Tibial nerve (tissue), 4 donors: Measurements from ENCODE around the gene GBA2. TPM values are rescaled to one million over a fixed set of nuclear protein-coding genes. Genes with fewer than 3 reads are reported as not detected.
A peak's percentile ranks its signal among the peaks of the same experiment; 100 is the strongest.

Experiments
- DNase-seq, 2 donors: peaks; one replicate each; pipeline ENCODE4 v3.0.0-alpha.2; 2019; ENCODE audit warnings: low spot score in 2 of 2
- H3K27ac ChIP-seq, 4 donors: fragments of 200-600 bp; sonication (generic) in 3 of 4; one replicate each; pipeline ENCODE4 v1.5.1; 2017 to 2019; ENCODE audit warnings: mild to moderate bottlenecking in 1 of 4
- H3K27me3 ChIP-seq, 2 donors: fragments of 200-600 bp; sonication (generic) in 1 of 2; one replicate each; pipeline versions ENCODE4 v1.5.1 to v1.6.0; 2017 to 2019
- H3K36me3 ChIP-seq, 3 donors: fragments of 200-600 bp; sonication (generic); one replicate each; pipeline ENCODE4 v1.5.1; 2018 to 2019
- H3K4me1 ChIP-seq, 4 donors: fragments of 200-600 bp; sonication (generic) in 3 of 4; one replicate each; pipeline ENCODE4 v1.5.1; 2017 to 2019
- H3K4me3 ChIP-seq, 4 donors: fragments of 200-600 bp; sonication (generic) in 3 of 4; one replicate each; pipeline ENCODE4 v1.5.1; 2017 to 2019; ENCODE audit warnings: mild to moderate bottlenecking in 1 of 4, moderate library complexity in 1 of 4
- H3K9me3 ChIP-seq, 4 donors: fragments of 200-600 bp; sonication (generic) in 3 of 4; one replicate each; pipeline ENCODE4 v1.5.1; 2017 to 2019
- CTCF ChIP-seq, 5 experiments: fragments of 200-600 bp in 3 of 5; fragments of 450-650 bp in 2 of 5; sonication (generic) in 3 of 5; IDR thresholded peaks; one replicate each; pipeline ENCODE4 v1.5.1; 2016 to 2019; ENCODE audit warnings: antibody characterized with exemption in 5 of 5, mild to moderate bottlenecking in 3 of 5, moderate library complexity in 2 of 5
- EP300 ChIP-seq, 2 donors: sonication (generic); formaldehyde crosslinking; IDR thresholded peaks; one replicate each; pipeline ENCODE4 v1.6.1; 2017; ENCODE audit warnings: antibody characterized with exemption in 2 of 2, mild to moderate bottlenecking in 1 of 2
- POLR2A ChIP-seq, 2 donors: fragments of 450-650 bp; IDR thresholded peaks; one replicate each; pipeline ENCODE4 v1.6.1; 2017; ENCODE audit warnings: antibody characterized with exemption in 2 of 2, mild to moderate bottlenecking in 2 of 2, moderate library complexity in 2 of 2
- WGBS, 2 donors: methylation state at CpG; one replicate each; pipeline ENCODE4 v1.1.5; 2018; 5-methylcytosine and 5-hydroxymethylcytosine counted together
- total RNA-seq, 4 donors: library from RNA; depleted of rRNA; stranded (reverse); fragments of >200 nt; gene quantifications; one replicate each; pipeline ENCODE4 v1.1.0, GENCODE V29; 2016

The GBA2 gene
- total RNA-seq, 4 donors from 2014 or later, result 63.8 to 92.1 (median 66.1) TPM

- H3K9me3 ChIP-seq, result no peaks in the 10 kb centered on the region
- no peak for TF ChIP-seq EP300 (IDR thresholded peaks at IDR 0.05)
- TF ChIP-seq POLR2A (IDR thresholded peaks at IDR 0.05), result no peak
- TF ChIP-seq CTCF (IDR thresholded peaks at IDR 0.05), result no peak
- DNase-seq, result no peak
- peaks cover 0 to 48% (median 36%) of the 10 kb centered on the region in 4 donors for H3K4me1 ChIP-seq
- peak overlapping the region; percentile 77 to 94 (median 94) for H3K27ac ChIP-seq
- peaks cover 0 to 46% (median 30%) of the 10 kb centered on the region in 3 donors for H3K36me3 ChIP-seq
- WGBS, 2 donors, result 3 to 4% methylated on average over 14 to 18 of the region's 19 CpGs
- peak overlapping the region; percentile 73 to 97 (median 90) for H3K4me3 ChIP-seq
- no peaks in the 10 kb centered on the region for H3K27me3 ChIP-seq
These were observed 657 bp upstream of the GBA2 start for GRCh38 chr9:35749515-35750255.

GRCh38 chr9:35748242-35748857, 678 bp downstream of the GBA2 start:
- H3K36me3 ChIP-seq, result peaks cover 0 to 46% (median 38%) of the 10 kb centered on the region in 3 donors
- H3K27me3 ChIP-seq, result no peaks in the 10 kb centered on the region
- peak overlapping the region; percentile 73 to 97 (median 90) for H3K4me3 ChIP-seq
- TF ChIP-seq CTCF (IDR thresholded peaks at IDR 0.05) (no peak), EP300 (IDR thresholded peaks at IDR 0.05) (no peak), POLR2A (IDR thresholded peaks at IDR 0.05) (no peak)
- no peaks in the 10 kb centered on the region for H3K9me3 ChIP-seq
- DNase-seq, result no peak
- 0 to 4% methylated on average over 10 to 21 of the region's 24 CpGs for WGBS, 2 donors
- peaks cover 0 to 48% (median 36%) of the 10 kb centered on the region in 4 donors for H3K4me1 ChIP-seq
- H3K27ac ChIP-seq, result peak overlapping the region; percentile 77 to 94 (median 94)

- H3K4me1 ChIP-seq, result peaks cover 0 to 48% (median 36%) of the 10 kb centered on the region in 4 donors
- no peaks in the 10 kb centered on the region for H3K9me3 ChIP-seq
- H3K27me3 ChIP-seq, result no peaks in the 10 kb centered on the region
- H3K36me3 ChIP-seq, result peaks cover 0 to 46% (median 20%) of the 10 kb centered on the region in 3 donors
- WGBS, 2 donors, result 56 to 62% methylated on average over 3 of the region's 3 CpGs
- no peak for DNase-seq
- H3K27ac ChIP-seq, result peak overlapping the region in 1 of 4 donors; percentile 94
- peak overlapping the region in 3 of 4 donors; percentile 89 to 97 (median 92) for H3K4me3 ChIP-seq
- TF ChIP-seq POLR2A (IDR thresholded peaks at IDR 0.05) (no peak), EP300 (IDR thresholded peaks at IDR 0.05) (no peak), CTCF (IDR thresholded peaks at IDR 0.05) (no peak)
These were observed 2.4 kb downstream of the GBA2 start for GRCh38 chr9:35746583-35746982.

- Histone ChIP-seq H3K4me1 (peaks cover 0 to 42% (median 36%) of the 10 kb centered on the region in 4 donors), H3K36me3 (peaks cover 0 to 46% (median 16%) of the 10 kb centered on the region in 3 donors), H3K9me3 (no peaks in the 10 kb centered on the region), H3K4me3 (no peak overlapping the region), H3K27me3 (no peaks in the 10 kb centered on the region), H3K27ac (no peak overlapping the region)
- TF ChIP-seq POLR2A (IDR thresholded peaks at IDR 0.05), result no peak
- TF ChIP-seq EP300 (IDR thresholded peaks at IDR 0.05), result no peak
- TF ChIP-seq CTCF (IDR thresholded peaks at IDR 0.05), result no peak
- DNase-seq, result no peak
- 48 to 62% methylated on average over 1 of the region's 1 CpG for WGBS, 2 donors
These were observed 3.5 kb downstream of the GBA2 start for GRCh38 chr9:35745569-35745968.
